GM19099 (cell line): ENCODE results near the gene EFCAB8.

ENCODE experiments used
- POLR2A ChIP-seq: IDR thresholded peaks from 3 replicates; pipeline ENCODE4 v1.6.1; 2011; ENCODE audit warnings: low read depth; ENCODE audit not compliant: insufficient read length; ENCODE audit errors: extremely low read depth

The EFCAB8 gene

DNA sequence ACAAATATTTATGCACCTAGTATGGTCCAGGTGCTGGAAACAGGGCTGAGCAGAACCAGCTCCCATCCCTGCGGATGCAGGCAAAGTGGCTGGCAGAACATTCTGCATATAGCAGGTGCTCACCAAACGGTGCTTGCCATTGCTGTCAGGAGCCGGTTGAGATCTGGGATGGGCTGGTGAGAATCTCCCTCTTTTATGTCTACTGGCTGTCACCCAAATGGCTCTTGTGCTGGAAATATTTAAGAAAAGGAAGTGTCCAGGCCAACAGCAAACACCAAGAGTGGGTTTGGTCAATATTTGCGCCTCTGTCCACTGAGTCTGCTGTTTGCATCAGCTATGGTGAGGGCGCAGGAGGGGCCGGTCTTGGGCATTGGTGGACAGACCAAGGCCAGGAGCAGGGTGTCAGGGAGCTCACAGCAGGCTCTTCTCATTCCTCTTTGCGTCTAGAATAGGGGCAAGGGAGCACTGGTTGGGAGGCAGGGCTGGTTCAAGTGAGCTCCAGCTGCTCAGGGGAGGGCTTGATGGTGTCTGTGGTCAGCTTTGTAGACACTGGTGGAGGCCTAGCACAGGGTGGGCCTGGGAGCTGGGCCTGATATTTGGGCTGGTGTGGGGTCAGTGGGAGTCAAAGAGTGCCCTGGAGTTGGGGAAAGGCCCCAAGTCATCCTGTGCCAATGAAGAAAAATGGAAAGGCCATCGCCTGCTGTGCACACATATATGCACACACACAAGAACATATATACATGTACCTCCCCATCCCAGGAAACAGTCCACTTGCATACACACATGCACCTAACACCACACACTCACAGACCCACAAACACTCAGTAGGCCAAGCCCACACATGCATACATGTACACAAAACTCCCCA is 147.4 kb downstream of the EFCAB8 start:
- no peak for TF ChIP-seq POLR2A

DNA sequence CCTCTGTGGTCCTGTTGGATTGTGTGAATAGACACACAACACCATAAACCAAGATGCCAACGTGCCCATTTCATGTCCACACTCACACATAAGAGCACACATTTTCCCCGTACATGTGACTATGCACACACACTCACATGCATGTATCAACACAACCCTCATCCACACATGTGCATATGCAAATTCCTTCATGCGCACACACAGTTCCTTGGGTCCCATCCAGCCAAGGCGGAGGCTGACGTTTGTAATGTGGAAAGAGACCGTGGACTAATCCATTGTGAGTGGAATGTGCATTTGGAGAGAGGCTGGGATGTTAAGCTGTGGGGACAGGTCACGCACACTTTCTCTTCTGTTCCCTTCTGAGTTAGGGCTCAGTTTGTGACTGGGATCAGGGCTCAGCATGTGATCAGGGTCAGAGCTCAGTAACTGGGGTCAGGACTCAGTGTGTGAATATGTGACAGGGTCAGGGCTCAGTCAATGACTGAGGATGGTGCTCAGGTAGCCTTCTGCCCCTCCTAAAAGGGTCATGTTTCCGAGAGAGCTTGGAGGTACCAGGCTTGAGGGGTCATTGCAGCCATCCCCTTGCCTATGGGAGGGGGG is 148.2 kb downstream of the EFCAB8 start:
- TF ChIP-seq POLR2A = no peak

DNA sequence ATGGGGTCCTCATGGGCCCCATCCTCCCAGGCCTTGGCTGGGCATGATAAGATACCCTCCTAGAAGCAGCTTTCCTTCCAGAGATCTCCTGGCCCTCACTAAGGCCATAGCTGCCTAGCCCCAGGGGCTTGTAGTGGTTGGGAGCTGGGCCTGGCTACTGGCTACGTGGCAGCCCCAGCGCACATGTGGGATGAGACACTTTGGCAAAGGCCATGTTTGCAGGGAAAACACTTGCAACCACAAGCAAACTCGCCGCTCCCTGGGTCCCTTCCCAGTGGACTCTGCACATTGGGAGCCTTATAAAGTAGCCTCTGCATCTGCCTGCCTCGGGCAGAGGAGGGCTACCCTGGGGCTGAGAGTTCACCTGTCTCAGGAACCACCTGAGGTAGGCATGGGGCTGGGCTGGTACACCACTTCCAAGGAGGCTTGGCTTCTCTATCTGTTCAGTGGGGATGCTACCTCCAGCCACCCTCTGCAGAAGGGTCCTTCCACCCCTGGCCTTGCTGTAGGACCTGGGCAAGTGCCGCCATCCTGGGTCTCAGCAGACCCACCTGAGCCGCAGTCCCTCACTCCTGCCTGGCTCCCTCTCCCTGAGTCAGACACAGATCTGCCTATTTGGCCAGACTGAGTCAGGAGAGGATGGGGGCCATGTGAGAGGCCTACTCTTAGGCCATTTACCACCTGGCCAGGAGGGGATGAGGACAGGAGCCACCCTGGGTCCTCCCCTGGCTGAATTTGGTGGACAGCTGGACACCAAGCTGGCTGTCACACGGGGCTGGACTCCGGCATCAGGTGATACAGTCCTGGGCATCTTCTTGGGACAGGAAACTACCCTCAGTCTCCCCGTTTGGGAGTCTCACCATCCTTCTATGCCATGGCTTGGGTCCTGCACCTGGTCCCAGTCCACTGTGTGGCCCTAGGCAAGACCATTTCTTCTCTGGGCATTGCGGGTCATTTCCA is 148.9 kb downstream of the EFCAB8 start, which contains the start of gene BPIFB2:
BPIFB2 (plus strand) TSS at position 329 of the 960 bp plus-strand sequence. CDS start 871 bp downstream, outside the sequence.
- no peak for TF ChIP-seq POLR2A

DNA sequence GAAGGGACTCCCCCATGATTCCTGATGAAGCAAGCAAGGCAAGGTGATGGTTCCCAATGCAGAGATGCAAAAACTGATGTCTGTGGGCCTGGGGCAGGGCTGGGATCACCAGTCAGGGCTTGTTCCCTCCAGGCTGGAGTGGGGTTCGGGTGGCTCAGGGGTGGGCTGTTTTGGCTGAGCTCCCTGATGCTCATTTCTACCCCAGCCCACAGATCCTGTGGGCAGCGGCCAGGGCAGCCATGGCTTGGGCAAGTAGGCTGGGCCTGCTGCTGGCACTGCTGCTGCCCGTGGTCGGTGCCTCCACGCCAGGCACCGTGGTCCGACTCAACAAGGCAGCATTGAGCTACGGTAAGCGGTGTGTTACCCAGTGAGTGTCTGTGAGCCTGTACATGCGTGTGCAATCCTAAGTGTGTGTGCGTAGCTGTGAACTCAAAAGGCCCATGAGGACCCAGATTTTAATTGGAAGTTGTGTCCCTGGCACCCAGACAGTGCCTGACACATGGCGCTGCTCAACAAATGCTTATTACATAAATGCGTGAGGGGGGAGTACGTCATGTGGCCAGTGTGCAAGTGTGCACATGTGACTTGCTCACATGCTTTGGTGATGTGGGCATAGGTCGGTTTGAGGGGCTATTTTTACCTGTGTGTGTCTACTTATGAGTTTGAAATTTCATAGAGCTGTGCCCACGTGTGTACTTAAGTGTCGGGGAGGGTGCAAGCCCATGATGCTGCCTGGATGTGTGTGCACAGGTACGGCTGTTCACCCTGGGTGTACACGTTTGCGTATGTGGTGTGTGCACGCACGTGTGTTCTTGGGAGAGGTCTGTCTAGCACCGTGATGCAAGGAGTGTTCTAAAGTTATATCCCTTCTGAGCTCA is 149.9 kb downstream of the EFCAB8 start:
- no peak for TF ChIP-seq POLR2A

DNA sequence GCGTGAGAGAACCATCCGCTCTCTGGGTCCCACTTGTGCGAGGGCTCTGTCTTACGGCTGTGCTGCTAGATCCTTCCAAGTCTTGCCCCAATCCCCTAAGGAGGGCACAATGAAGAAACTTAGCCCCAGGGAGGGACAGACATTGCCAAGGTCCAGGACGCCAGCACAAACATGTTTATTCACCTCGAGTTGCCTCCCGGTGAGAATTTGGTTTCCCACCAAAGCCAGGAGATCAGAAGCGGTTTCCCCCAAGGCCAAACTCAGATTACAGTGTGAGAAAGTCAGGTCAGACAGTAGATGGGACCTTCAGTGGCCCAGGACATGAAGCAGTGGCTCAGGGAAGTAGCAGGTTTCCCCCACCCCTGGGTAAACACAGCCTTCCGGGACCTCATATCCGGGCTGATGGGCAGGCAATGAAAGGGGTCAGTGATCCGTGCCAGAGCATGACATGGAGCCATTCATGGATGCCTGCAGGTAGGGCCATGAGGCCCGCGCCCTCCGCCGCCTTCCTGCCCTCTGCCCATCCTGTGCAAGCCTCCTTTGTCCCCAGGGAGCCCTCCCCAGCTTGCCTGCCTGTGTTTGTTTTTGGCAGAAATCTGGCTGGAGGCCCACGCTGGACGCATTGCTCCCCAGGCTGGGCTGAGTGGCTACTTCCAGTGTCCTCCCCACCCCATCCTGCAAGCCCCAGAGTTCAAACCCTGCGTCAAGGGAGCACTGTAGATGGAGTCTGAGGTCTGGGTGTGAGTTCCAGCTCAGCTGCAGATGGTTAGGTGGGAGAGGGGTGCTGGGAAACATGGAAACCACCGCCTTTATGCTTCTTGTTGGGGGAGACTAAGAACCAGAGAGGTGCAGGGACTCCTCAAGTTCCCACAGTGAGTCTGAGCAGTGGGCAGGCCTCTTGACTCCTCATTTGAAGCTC is 150.8 kb downstream of the EFCAB8 start:
- no peak for TF ChIP-seq POLR2A

DNA sequence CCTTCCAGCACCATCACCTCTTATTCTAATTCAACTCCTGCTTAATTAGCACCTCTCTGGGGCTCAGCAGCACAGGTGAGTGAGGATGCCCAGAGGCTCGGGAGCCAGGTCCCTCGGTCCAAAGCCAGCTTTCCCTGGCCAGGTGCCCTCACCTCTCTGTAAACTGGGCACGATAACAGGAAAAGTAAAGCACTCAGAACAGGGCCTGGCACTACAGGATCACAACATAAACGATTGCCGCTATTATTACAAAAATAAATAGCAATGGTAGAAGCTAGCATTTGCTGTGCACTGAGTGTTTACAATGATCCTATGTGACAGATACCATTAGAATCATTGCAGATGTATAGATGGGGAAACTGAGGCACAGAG is 151.4 kb downstream of the EFCAB8 start:
- TF ChIP-seq POLR2A = no peak

DNA sequence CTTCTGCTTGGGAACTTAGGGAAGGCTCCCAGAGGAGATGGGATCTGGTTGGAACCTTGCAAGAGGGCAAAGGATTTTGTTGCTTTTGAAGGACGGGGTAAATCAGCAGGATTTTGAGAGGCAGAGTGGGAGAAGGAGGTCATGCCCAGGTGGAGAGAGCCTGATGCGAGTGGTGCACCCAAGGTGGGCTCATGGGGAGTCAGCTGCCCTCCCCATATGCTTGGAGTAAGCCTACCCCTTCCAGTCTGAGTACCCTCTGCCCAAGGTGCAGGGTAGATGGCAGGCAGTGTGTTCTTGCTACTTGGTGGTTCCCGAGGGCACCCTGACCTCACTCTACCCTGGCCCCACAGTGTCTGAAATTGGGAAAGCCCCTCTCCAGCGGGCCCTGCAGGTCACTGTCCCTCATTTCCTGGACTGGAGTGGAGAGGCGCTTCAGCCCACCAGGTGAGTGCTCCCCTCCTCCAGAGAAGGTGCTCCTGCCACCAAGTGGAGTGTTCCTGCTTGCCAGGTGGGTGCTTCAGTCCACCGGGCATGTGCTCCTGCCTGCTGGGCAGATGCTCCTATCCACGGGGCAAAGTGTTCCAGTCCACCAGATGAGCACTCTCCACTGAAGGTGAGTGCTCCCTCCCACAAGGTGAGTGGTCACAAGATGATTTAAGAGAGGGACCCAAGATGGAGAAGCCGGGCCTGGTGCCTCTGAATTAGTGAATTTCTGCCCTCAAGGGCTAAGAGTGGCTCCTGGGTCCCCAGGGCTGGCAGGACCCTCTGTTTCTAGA is 152.1 kb downstream of the EFCAB8 start:
- no peak for TF ChIP-seq POLR2A
